HepG2 (cell line): ENCODE data around the gene PWP1. TPM values are rescaled to one million over a fixed set of nuclear protein-coding genes. Genes with fewer than 3 reads are reported as not detected.

ENCODE experiments used
- CTCF ChIP-seq: sonication (generic); formaldehyde crosslinking; IDR thresholded peaks from 2 replicates; pipeline ENCODE4 v1.5.0; 2020; ENCODE audit warnings: mild to moderate bottlenecking, missing genetic modification reagents, moderate library complexity
- DMAP1 ChIP-seq: IDR thresholded peaks from 2 replicates; pipeline ENCODE4 v1.6.1; 2016
- DNMT3B ChIP-seq: conservative IDR thresholded peaks from 2 replicates; pipeline ENCODE4 v1.6.1; 2016; ENCODE audit warnings: missing biosample characterization, control low read depth
- FIP1L1 ChIP-seq: fragments of 200-400 bp; formaldehyde crosslinking; IDR thresholded peaks from 2 replicates; pipeline ENCODE4 v1.6.1; 2018; ENCODE audit warnings: low read depth, mild to moderate bottlenecking, low read length, moderate library complexity, borderline replicate concordance; ENCODE audit not compliant: insufficient read depth
- FOXO4 ChIP-seq: sonication (generic); formaldehyde crosslinking; conservative IDR thresholded peaks from 2 replicates; pipeline ENCODE4 v1.8.1; 2023; ENCODE audit warnings: missing genetic modification reagents
- HNRNPL ChIP-seq: fragments of 200-400 bp; formaldehyde crosslinking; IDR thresholded peaks from 2 replicates; pipeline ENCODE4 v1.6.1; 2017; ENCODE audit warnings: mild to moderate bottlenecking, low read depth, low read length
- KLF16 ChIP-seq, 2 experiments: sonication (generic) in 1 of 2; formaldehyde crosslinking in 1 of 2; IDR thresholded peaks; 2 replicates each; pipeline versions ENCODE4 v1.6.1 to v1.8.0; 2016 to 2023; ENCODE audit warnings: missing genetic modification reagents in 2 of 2, missing compliant biosample characterization in 1 of 2
- NCOA1 ChIP-seq: sonication (generic); formaldehyde crosslinking; IDR thresholded peaks from 2 replicates; pipeline ENCODE4 v1.9.0; 2021; ENCODE audit warnings: missing genetic modification reagents
- NFE2 ChIP-seq: sonication (generic); formaldehyde crosslinking; IDR thresholded peaks from 2 replicates; pipeline ENCODE4 v1.4.0; 2020; ENCODE audit warnings: missing genetic modification reagents
- PHF8 ChIP-seq: sonication (generic); formaldehyde crosslinking; IDR thresholded peaks from 2 replicates; pipeline ENCODE4 v1.5.0; 2020; ENCODE audit warnings: missing genetic modification reagents
- RFX1 ChIP-seq: fragments of 450-650 bp; IDR thresholded peaks from 2 replicates; pipeline ENCODE4 v1.6.1; 2017
- SRF ChIP-seq: IDR thresholded peaks from 2 replicates; pipeline ENCODE4 v1.6.1; 2011; ENCODE audit warnings: mild to moderate bottlenecking, low read depth, low read length, moderate library complexity
- TBX2 ChIP-seq: sonication (generic); formaldehyde crosslinking; IDR thresholded peaks from 2 replicates; pipeline ENCODE4 v1.5.0; 2020; ENCODE audit warnings: missing genetic modification reagents, mild to moderate bottlenecking, borderline replicate concordance
- TERF1 ChIP-seq: sonication (generic); formaldehyde crosslinking; IDR thresholded peaks from 2 replicates; pipeline ENCODE4 v1.8.0; 2022; ENCODE audit warnings: mild to moderate bottlenecking, missing genetic modification reagents, moderate library complexity
- U2AF2 ChIP-seq: fragments of 200-400 bp; formaldehyde crosslinking; IDR thresholded peaks from 2 replicates; pipeline ENCODE4 v1.6.1; 2017; ENCODE audit warnings: low read depth, mild to moderate bottlenecking, low read length
- ZBTB25 ChIP-seq: IDR thresholded peaks from 2 replicates; pipeline ENCODE4 v1.6.1; 2018; ENCODE audit warnings: missing genetic modification reagents
- ZBTB7A ChIP-seq: sonication (generic); formaldehyde crosslinking; IDR thresholded peaks from 2 replicates; pipeline ENCODE4 v1.8.0; 2022; ENCODE audit warnings: mild to moderate bottlenecking, missing genetic modification reagents
- ZNF143 ChIP-seq: sonication (generic); formaldehyde crosslinking; IDR thresholded peaks from 2 replicates; pipeline ENCODE4 v1.4.0; 2020; ENCODE audit warnings: missing genetic modification reagents
- ZNF451 ChIP-seq: sonication (generic); formaldehyde crosslinking; IDR thresholded peaks from 2 replicates; pipeline ENCODE4 v1.5.0; 2020; ENCODE audit warnings: mild to moderate bottlenecking, missing genetic modification reagents
- ZNF569 ChIP-seq: sonication (generic); formaldehyde crosslinking; IDR thresholded peaks from 2 replicates; pipeline ENCODE4 v1.5.0; 2020; ENCODE audit warnings: mild to moderate bottlenecking, missing genetic modification reagents, moderate library complexity, borderline replicate concordance
- ZNF580 ChIP-seq: IDR thresholded peaks from 2 replicates; pipeline ENCODE4 v1.6.1; 2016; ENCODE audit warnings: low read depth, borderline replicate concordance
- polyA plus RNA-seq, 8 experiments: library from polyadenylated mRNA; depleted of rRNA in 3 of 8; stranded (reverse) in 7 of 8; unstranded in 1 of 8; fragments of >200 nt; fragmentation: Illumina TruSeq in 4 of 8; extraction: Trizol in 4 of 8; gene quantifications; 2 replicates each; pipeline versions ENCODE4 v1.2.1 to v1.2.3, GENCODE V29; 2011 to 2016; ENCODE audit warnings: low read depth in 4 of 8, missing spikeins in 1 of 8, mixed read lengths in 1 of 8; ENCODE audit not compliant: insufficient read depth in 1 of 8
- total RNA-seq, 5 experiments: library from RNA; depleted of rRNA; stranded (reverse); fragments of >200 nt; fragmentation: Illumina TruSeq; extraction: Trizol; gene quantifications; 2 replicates each; pipeline ENCODE4 v1.2.3, GENCODE V29; 2016; ENCODE audit warnings: low read depth in 1 of 5

The PWP1 gene
- total and polyA plus RNA-seq, 2 of the 13 experiments (the other 11 are each of a cell fraction or from before 2014, with no cell fraction given) = 65.9 to 70.2 TPM

GRCh38 chr12:107681836-107682820 lies 3.5 kb upstream of the PWP1 start (continued):
- TF ChIP-seq ZBTB25 (CRISPR knock-in tag) (no peak), ZNF143 (0 out of 2 replicates have a peak, but pooled peaks have one; percentile 19), ZNF580 (CRISPR knock-in tag) (peak; percentile 71; the same call in 1 of the 2 replicates), HNRNPL (no peak; the same call in 1 of the 2 replicates), ZNF569 (CRISPR knock-in tag) (no peak), DMAP1 (CRISPR knock-in tag) (peak; percentile 22; the same call in 1 of the 2 replicates), SRF (no peak), KLF16 (CRISPR knock-in tag; IDR thresholded peaks at IDR 0.05) (peak in 1 of 2 experiments; percentile 42; a peak in 1 of 4 replicates), DNMT3B (CRISPR knock-in tag) (no peak), ZNF451 (CRISPR knock-in tag) (0 out of 2 replicates have a peak, but pooled peaks have one; percentile 29), NFE2 (CRISPR knock-in tag) (no peak), ZBTB7A (CRISPR knock-in tag) (no peak), TERF1 (CRISPR knock-in tag) (no peak), PHF8 (CRISPR knock-in tag) (peak; percentile 60; the same call in 1 of the 2 replicates), CTCF (CRISPR knock-in tag) (peak; percentile 10; the same call in 1 of the 2 replicates), RFX1 (no peak), FIP1L1 (no peak), NCOA1 (CRISPR knock-in tag) (no peak), TBX2 (no peak; the same call in 1 of the 2 replicates), U2AF2 (no peak), FOXO4 (CRISPR knock-in tag) (no peak)
